Activated CD4-positive, alpha-beta T cell treated with anti-CD3 and anti-CD28 coated beads for 24 hours (primary cell): ENCODE measurements around the gene PAX5.

ENCODE experiments used
- DNase-seq, 2 donors: peaks; one replicate each; pipeline ENCODE4 v3.0.0-alpha.2; 2020; ENCODE audit warnings: low read depth in 2 of 2

The PAX5 gene

DNA sequence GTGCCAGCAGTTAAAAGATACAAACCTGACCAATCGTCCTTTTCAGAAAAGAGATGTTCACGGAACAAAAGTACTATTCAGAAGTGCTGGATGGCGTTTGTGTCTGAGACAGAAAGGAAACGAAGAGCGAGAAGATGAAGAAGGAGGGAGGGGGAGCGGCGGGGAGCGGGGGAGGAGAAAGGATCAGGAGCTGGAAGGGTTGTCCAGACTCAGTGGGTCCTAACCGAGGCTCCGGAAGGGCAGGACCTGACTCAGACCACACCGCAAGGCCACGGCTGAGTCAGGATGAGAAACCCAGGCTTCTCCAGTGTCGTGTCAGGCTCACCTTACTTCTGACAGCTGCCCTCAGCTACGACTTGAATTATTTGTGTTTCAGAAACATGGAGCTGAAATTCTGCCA is 46.2 kb downstream of the PAX5 start:
- DNase-seq, result no peak

DNA sequence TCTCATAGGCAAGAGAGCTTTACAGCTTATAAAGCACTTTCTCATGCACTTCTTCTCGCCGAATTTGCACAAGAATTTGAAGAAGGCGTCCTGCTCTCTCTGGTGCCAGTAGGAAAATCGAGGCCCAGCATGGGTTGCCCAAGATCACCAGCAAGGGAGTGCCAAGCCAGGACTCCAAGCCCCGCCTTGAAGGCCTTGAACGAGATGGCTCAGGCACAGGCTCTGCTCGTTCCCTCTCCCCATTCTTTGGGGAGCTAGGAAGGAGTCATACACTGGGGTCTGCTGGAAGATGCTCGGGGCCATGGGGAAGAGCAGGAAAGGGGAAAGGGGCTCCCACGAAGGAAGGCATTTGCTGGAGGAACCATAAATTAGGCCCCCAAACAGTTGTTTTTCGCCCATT is 46.7 kb downstream of the PAX5 start:
- no peak for DNase-seq

- no peak for DNase-seq
These were observed 47.3 kb downstream of the PAX5 start for GRCh38 chr9:36986468-36987408.

GRCh38 chr9:36985769-36986467 is 48.1 kb downstream of the PAX5 start:
- DNase-seq, result no peak

GRCh38 chr9:36985061-36985768 is 48.9 kb downstream of the PAX5 start:
- no peak for DNase-seq

GRCh38 chr9:36980148-36980974 is 53.7 kb downstream of the PAX5 start:
- no peak for DNase-seq

DNA sequence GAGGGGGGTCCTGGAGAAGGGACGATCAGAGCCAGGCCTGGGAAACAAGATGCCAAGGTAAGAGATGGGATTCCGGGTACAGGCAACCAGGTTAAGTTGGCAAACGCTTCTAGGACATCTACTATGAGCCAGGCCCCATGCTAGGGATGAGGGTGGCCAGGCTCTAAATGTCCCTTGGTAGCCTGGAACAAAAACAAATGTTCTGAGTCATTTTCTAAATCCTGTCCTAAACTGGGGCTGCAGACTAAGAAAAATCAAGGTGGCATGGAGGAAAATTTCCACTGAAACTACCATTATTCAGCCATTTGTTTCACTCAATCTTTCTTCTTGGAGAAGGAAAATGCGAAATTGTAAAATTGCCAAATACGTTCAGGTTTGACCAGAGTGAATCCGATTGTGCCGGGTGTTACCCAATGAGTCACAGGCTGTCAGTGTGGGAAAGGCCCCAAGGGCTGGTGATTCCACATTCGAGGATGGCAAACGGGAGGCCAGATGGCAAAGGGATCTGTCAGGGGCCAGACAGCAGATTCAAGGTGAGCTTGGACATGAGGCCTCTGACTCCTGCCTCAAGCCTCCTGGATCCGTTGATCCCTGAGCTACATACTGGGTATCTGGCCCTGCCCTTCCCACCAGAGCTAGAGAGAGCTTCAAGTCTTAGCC is 57.6 kb downstream of the PAX5 start:
- DNase-seq, result no peak

DNA sequence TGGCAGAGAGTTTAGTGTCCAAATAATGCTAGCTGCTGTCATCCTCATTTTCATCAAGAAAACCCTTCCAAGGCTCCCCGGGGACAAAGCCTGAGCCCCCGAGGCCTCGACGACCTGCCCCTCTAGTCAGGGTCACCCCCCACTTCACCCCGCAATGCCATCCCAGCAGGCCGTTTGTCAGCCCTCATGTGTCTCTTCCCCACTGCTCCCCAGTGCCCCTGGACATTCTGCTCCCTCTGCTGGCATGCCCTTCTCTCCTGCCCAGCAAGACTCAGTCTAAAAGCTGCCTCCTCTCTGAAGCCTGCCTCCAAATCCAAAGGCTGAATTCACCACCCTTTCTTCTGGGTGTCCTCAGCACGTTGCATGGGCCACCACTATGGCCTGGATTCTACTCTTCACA is 59.3 kb downstream of the PAX5 start:
- DNase-seq, result no peak

DNA sequence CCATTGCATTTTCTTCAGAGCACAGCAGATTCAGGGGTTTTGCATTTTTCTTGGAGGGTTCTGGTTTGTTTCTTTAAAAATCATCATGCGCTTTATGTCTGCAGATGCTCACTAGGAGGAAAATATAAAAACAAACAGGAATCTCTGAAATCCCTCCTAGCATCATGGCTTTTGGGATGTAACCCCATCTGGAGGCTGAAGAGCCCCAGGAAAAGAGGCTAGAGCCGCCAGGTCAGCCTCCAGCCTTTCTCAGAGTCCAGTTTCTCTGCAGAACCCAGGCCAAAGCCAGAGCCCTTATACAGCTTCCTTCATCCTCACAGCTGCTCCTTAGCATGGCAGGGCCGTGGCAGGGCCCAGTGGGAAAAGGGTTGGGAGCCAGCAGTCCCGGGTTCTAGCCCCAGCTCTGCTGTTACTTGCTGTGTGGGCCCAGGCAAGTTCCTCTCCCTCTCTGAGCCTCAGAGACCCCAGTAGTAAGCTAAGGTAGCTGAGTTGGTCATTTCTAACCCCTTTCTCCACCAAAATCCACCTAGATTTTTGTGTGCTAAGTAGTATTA is 62.1 kb downstream of the PAX5 start:
- DNase-seq, result no peak

- no peak for DNase-seq
These were observed 63.8 kb downstream of the PAX5 start for GRCh38 chr9:36970007-36970888.

- no peak for DNase-seq
These were observed 64.8 kb downstream of the PAX5 start for GRCh38 chr9:36969216-36969771.

GRCh38 chr9:36968574-36969215 is 65.4 kb downstream of the PAX5 start:
- no peak for DNase-seq

- no peak for DNase-seq
These were observed 66.1 kb downstream of the PAX5 start for GRCh38 chr9:36967997-36968396.

DNA sequence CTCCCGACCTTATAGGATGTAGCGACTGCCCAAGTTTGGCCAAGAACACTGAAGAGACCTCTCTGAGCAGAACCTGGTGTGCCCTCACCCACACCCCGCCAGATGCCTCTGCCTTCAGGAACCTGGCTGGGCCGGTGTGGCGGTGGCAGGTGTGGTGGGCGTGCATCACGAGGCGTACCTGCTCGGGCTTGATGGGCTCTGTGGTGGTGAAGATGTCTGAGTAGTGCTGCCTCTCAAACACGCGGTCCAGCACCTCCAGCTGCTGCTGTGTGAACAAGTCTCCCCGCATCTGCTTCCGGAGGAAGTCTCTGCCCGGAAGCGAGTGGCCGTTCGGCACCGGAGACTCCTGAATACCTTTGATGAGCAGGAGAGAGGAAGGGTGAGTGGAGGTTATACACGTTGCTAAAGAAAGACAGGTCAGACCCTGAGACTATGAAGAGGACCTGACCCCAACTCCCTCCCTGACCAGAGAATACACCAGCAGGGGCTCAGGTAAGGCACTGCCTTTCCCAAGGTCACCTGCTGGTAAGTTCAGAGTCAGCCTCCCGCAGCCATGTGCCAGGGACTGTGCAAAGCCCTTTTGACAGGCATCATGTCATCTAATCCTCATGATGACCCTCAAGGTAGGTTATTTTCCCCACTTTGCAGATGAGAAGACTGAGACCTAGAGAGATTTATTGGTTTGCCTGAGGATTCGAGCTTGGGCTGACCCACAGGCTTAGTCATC is 67.5 kb downstream of the PAX5 start:
- no peak for DNase-seq

DNA sequence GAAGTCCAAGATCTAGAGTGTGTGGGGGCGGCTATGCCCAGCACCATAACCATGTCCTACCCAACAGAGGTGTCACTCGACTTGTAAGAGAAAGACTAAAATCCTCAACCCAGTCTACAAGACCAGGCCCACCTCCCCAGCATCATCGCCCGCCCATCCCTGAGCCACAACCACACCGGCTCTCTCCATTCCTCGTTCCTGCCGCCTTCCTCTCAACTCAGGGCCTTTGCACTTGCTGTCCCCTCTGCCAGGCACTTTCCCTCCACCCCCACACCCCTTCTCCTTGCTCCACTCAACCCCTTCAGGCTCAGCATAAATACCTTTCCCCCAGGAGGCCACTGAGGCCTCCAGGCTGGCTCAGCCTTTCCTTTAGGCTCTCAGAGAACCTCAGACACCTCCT is 69.3 kb downstream of the PAX5 start:
- DNase-seq, result no peak

GRCh38 chr9:36963346-36963745 is 70.7 kb downstream of the PAX5 start:
- DNase-seq, result no peak

- DNase-seq, result no peak
These were observed 71.4 kb downstream of the PAX5 start for GRCh38 chr9:36962691-36963090.
